Adipose tissue (tissue), 3 donors: ENCODE results near the gene MIB2. TPM values are rescaled to one million over a fixed set of nuclear protein-coding genes. Genes with fewer than 3 reads are reported as not detected.
"Not testable (repeated sequence)": the region's sequence is repeated elsewhere in the genome, so short reads cannot be mapped to it uniquely, and the experiment has no call there.

ENCODE experiments used
- H3K27ac ChIP-seq: one replicate; pipeline ENCODE4 v1.5.1; 2013; ENCODE audit warnings: low read depth, low read length
- WGBS, 3 donors: extraction: QIAGEN DNeasy Blood & Tissue Kit; methylation state at CpG; one replicate each; pipeline ENCODE4 v1.1.7; 2013; 5-methylcytosine and 5-hydroxymethylcytosine counted together
- polyA plus RNA-seq, 3 donors: library from polyadenylated mRNA; stranded (reverse); fragments of 200-250 nt; gene quantifications; one replicate each; pipeline ENCODE4 v1.2.3, GENCODE V29; 2013
- donor health status: healthy with polysubstance abuse.
- donor health status: Bipolar disorder and iron deficiency.
- donor health status: healthy.

Gene MIB2
- polyA plus RNA-seq, 3 donors, result 37.0 to 65.3 (median 41.8) TPM

DNA sequence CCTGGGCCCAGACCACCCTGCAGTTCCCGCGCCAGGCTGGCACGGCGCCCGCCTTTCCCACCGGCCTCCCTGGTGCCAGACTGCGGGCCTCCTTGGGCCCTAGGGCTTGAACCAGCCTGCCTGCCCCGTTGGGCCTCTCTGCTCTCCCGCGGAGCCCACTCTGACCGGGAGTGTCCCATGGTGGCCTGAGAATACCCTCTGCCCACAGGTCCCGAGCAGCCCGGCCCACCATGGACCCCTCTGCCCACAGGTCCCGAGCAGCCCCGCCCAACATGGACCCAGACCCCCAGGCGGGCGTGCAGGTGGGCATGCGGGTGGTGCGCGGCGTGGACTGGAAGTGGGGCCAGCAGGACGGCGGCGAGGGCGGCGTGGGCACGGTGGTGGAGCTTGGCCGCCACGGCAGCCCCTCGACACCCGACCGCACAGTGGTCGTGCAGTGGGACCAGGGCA lies 7.9 kb downstream of the MIB2 start:
- no peak overlapping the region for H3K27ac ChIP-seq
- WGBS, 3 donors, result 93 to 97% (median 95%) methylated on average over 30 to 33 of the region's 33 CpGs

DNA sequence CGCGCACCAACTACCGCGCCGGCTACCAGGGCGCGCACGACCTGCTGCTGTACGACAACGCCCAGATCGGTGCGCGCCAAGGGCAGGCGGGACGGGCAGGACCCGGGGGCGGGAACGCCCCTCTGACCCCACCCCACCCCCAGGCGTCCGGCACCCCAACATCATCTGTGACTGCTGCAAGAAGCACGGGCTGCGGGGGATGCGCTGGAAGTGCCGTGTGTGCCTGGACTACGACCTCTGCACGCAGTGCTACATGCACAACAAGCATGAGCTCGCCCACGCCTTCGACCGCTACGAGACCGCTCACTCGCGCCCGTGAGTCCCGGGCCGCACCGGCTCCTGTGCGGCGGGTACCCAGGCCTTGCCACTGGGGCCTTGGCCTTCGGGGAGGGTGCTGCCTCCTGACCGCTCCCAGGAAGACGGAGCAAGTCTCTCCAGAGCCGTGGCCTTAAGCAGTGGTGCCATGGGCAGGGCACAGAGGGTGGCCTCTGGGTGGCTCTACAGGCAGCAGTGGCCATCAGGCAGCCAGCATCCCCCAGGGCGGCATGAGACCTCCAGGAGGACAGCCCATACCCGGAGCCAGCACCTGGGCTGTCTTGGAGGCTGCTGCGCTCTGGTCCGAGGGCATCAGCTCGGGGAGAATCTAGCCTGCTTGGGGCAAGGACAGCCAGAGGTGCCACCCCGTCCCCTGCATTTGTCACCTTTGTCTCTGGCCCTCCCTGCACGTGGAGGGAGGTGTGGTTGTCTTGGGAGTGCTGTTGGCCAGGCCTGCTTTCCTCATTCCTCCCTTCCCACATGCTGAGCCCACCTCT lies 8.5 kb downstream of the MIB2 start:
- WGBS, 3 donors, result 92 to 95% (median 94%) methylated on average over 48 to 51 of the region's 51 CpGs

DNA sequence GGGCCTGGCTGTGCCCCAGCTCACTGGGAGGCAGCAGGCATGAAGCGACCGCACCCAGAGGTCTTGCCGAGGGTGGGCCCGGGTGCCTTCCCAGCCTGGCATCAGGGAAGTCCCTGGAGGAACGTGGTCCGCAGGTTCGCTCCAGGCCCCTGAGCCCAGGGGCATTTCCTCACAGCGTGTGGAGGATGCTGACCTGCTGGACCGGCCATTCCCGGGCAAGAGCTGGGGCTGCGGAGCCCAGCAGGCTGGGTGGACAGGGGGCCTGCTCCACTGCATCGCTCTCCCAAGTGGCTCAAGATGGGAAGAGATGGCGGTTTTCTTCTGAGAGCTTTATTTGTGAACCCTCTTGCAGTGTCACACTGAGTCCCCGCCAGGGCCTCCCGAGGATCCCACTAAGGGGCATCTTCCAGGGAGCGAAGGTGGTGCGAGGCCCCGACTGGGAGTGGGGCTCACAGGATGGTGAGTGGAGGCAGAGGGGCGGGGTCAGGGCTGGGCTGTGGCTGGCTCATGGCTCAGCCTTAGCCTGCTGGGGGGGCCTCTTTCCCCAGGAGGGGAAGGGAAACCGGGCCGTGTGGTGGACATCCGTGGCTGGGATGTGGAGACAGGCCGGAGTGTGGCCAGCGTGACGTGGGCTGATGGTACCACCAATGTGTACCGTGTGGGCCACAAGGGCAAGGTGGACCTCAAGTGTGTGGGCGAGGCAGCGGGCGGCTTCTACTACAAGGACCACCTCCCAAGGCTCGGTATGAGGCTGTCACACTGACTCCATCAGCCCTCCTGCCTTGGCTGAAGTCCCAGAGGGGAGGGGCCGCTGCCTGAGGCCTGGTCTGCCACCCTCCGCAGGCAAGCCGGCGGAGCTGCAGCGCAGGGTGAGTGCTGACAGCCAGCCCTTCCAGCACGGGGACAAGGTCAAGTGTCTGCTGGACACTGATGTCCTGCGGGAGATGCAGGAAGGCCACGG lies 9.4 kb downstream of the MIB2 start:
- no peak overlapping the region for H3K27ac ChIP-seq

More for the DNA sequence above, 8.5 kb downstream of the MIB2 start:
- no peak overlapping the region for H3K27ac ChIP-seq

DNA sequence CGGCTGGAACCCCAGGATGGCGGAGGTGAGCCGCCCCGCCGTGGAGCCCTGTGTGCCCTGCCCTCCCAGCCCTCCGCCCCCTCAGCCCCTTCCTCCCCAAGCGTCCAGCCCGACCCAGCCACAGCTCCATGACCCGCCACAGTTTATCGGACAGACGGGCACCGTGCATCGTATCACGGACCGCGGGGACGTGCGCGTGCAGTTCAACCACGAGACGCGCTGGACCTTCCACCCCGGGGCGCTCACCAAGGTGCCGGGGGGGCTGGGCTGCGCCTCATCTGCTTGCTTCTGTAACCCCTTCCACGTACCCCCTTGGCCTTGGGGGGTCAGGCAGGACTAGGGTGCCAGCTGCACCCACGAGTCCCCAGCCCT lies 10.1 kb downstream of the MIB2 start:
- no peak overlapping the region for H3K27ac ChIP-seq
- 92 to 95% (median 92%) methylated on average over 25 to 28 of the region's 28 CpGs for WGBS, 3 donors

More for the DNA sequence above, 9.4 kb downstream of the MIB2 start:
- 84 to 87% (median 85%) methylated on average over 37 to 38 of the region's 38 CpGs for WGBS, 3 donors

DNA sequence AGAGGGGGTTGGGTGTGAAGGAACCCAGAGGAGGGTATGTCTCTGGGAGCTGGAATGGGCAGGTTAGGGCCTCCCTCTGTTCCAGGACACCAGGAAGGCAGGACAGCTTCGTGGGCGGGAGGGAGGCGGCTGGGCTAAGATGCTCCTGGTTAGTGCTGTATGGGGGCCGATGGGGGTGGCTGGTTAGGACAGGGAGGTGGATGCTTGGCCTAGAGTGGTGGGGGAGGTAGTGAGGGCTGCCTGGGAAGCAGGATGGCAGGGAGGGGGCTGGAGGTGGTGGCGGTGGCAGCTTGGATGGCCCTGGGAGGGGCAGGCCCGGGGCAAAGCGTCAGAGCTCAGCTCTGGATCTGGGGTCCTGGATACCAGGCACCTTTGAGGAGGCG lies 10.5 kb downstream of the MIB2 start:
- no peak overlapping the region for H3K27ac ChIP-seq
- WGBS, 3 donors, result 90 to 95% (median 92%) methylated on average over 7 to 8 of the region's 8 CpGs

DNA sequence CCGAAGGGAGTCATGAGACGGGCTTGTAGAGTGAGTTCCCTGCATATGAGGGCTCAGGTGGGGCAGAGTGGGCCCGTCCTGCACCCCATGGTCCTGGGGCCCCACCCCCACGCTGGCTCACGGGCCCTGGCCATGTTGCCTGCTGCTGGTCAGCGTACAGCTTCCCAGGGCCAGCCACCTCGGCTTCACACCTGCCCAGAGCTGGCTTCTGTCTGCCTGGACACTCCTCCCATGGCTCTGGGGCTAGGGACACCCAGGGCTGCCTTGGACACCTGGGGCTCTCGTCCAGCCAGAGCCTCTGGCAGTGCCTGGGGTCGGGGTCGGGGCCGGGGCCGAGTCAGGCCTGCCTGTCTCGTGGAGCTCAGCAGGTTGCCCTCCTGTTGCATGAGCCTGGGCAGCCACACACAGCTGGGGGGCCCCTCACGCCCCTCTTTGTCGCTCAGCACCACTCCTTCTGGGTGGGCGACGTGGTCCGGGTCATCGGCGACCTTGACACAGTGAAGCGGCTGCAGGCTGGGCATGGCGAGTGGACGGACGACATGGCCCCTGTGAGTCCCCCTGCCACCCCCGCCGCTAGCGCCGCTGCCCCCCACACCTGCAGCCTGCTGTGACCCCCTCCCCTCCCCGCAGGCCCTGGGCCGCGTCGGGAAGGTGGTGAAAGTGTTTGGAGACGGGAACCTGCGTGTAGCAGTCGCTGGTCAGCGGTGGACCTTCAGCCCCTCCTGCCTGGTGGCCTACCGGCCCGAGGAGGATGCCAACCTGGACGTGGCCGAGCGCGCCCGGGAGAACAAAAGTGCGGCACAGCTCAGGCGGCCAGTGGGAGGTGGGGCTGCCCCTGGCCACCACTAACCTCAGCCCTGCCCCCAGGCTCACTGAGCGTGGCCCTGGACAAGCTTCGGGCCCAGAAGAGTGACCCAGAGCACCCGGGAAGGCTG lies 11.2 kb downstream of the MIB2 start:
- WGBS, 3 donors, result 95 to 96% (median 96%) methylated on average over 46 to 48 of the region's 48 CpGs
- H3K27ac ChIP-seq, result no peak overlapping the region

DNA sequence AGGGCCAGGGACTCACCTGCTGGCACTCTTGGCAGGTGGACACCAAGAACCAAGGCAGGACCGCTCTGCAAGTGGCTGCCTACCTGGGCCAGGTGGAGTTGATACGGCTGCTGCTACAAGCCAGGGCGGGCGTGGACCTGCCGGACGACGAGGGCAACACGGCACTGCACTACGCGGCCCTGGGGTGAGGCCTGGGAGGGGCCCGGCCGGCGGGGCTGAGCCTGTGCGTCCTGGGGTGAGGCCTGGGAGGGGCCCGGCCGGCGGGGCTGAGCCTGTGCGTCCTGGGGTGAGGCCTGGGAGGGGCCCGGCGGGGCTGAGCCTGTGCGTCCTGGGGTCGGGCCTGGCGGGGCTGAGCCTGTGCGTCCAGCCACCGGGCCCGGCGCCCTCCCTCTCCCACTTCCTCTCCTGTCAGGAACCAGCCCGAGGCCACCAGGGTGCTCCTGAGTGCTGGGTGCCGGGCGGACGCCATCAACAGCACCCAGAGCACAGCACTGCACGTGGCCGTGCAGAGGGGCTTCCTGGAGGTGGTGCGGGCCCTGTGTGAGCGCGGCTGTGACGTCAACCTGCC lies 12.0 kb downstream of the MIB2 start:
- 70 to 84% (median 78%) methylated on average over 28 to 37 of the region's 37 CpGs for WGBS, 3 donors
- H3K27ac ChIP-seq, result no peak overlapping the region

DNA sequence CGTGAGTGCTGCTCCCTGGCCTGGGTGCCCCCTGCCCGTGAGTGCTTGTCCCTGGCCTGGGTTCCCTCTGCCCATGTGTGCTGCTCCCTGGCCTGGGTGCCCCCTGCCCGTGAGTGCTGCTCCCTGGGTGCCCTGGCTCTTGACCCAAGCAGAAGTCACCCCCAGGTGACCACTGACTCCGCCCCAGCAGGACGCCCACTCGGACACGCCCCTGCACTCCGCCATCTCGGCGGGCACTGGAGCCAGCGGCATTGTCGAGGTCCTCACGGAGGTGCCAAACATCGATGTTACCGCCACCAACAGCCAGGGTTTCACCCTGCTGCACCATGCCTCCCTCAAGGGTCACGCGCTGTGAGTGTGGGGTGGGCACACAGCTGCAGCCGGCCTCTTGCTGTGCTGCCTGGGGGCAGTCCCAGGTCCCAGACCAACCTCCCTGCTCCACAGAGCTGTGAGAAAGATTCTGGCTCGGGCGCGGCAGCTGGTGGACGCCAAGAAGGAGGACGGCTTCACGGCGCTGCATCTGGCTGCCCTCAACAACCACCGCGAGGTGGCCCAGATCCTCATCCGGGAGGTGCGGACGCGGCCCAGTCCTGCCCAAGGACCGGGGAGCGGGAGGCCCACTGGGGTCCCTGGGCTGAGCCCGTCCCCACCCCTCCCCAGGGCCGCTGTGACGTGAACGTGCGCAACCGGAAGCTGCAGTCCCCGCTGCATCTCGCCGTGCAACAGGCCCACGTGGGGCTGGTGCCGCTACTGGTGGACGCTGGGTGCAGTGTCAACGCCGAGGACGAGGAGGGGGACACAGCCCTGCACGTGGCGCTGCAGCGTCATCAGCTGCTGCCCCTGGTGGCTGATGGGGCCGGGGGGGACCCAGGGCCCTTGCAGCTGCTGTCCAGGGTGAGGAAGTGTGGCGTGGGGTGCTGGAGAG lies 12.8 kb downstream of the MIB2 start:
- WGBS, 3 donors, result 93 to 95% (median 93%) methylated on average over 50 to 53 of the region's 53 CpGs
- no peak overlapping the region for H3K27ac ChIP-seq

DNA sequence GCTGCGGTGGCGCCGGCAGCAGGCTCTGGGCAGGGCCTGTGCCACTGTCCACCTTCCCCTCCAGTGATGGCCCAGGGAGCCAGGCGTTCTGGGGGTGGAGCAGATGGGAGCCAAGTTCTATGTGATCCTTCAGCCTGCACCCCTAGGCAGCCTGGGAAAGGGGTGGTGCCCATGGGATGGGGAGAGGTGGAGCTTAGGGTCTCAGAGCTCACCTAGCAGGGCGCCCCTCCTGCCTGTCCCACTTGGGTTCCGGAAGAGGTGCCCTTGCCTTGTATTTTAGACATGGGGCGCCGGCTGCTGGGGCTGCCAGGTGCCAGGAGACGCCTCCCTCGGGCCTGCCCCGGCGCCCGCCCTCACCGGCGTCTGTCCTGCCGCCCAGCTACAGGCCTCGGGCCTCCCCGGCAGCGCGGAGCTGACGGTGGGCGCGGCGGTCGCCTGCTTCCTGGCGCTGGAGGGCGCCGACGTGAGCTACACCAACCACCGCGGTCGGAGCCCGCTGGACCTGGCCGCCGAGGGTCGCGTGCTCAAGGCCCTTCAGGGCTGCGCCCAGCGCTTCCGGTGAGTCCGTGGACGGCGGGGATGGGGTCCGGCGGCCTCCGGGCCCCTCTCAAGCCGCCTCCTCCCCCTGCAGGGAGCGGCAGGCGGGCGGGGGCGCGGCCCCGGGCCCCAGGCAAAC lies 13.6 kb downstream of the MIB2 start:
- WGBS, 3 donors, result 51 to 81% (median 60%) methylated on average over 47 to 53 of the region's 53 CpGs
- H3K27ac ChIP-seq, result no peak overlapping the region

DNA sequence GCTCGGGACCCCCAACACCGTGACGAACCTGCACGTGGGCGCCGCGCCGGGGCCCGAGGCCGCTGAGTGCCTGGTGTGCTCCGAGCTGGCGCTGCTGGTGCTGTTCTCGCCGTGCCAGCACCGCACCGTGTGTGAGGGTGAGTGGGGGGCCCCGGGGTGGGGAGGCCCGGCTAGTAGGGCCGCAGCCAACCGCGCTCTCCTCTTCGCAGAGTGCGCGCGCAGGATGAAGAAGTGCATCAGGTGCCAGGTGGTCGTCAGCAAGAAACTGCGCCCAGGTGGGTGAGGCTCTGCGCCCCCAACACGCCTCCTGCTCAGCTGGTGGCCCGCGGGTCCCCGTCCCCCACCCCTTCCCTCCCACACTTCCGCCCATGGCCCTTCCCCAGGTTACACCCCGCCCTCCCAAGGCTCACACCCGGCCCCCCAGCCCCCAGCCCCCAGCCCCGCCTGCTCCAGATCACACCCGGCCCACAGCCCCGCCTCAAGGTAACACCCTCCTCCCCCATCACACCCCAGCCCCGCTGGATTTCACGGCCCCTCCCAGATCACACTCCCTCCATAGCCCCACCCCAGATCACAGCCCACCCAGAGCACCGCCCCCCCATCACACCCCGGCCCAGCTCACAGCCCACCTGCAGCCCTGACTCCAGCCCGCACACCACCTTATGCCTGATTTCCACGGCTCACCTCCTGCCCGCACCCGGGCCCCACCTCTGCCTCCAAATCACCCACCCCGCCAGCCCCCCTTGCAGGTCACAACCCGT lies 14.3 kb downstream of the MIB2 start:
- WGBS, 3 donors, result 49 to 72% (median 58%) methylated on average over 31 to 46 of the region's 48 CpGs
- no peak overlapping the region for H3K27ac ChIP-seq

DNA sequence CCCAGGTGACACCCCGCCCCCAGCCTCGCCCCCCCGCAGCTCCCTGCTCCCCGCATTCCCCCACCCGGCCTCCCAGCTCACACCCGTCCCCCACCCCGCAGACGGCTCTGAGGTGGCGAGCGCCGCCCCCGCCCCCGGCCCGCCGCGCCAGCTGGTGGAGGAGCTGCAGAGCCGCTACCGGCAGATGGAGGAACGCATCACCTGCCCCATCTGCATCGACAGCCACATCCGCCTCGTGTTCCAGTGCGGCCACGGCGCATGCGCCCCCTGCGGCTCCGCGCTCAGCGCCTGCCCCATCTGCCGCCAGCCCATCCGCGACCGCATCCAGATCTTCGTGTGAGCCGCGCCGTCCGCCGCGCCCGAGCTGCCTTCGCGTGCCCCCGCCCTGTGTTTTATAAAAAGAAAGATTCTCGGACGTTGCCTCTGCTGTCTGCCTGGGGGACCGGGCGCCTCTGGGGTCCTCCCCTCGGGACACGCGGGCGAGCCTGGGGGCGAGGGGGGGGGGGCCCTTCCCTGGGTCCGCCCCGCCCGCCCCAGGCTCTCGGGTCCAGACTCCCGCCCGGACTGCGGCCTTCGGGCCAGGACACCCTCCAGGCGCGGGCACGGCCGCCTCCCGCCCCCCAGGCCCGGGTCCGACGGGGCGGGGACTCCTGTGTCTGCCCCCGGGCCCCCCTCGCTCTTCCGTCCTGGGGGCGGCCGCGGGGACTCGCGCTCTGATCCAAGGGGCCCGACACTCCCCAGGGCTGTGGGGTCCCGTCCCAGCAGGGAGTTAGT lies 15.1 kb downstream of the MIB2 start:
- no peak overlapping the region for H3K27ac ChIP-seq
- WGBS, 3 donors, result 8 to 60% (median 14%) methylated on average over 56 to 79 of the region's 81 CpGs

DNA sequence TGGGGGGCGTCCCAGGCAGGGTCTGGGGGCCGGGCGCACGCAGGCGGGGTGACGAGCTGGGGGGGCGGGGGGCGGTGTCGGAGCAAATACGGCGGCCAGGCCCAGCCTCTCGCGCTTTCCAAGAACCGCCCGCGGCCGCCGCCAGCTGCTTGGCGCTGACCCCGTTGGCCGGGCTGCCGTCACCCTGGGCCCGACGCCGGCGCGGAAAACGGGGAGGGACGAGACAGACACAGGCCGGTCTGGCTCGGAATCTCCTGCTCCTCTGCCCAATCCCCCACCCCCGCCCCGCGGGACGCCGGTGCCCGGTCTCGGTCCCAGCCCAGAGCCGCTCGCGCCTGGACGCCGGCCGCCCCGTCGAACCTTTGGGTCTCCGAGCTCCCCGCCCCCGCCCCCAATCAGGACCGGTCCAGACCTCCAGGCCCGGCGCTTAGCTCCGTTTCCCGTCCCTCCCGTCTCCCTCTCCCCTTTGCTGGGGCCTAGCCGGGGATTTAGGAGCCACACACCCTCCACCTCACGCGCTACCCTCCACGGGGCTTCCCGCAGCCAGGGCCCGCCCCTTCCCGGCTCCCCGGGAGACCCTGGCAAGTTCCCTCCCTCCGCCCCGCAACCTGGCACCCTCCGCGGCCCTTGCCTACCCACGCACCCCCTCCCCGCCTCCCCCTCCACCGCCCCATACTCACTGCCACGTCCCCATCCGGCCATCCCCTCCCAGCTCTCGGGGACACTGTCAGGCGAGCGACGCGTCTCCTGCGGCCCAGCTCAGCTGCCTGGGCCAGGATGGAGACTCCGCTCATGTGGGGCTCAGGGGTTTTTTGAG lies 15.9 kb downstream of the MIB2 start:
- 5 to 13% (median 7%) methylated on average over 39 to 78 of the region's 79 CpGs for WGBS, 3 donors

DNA sequence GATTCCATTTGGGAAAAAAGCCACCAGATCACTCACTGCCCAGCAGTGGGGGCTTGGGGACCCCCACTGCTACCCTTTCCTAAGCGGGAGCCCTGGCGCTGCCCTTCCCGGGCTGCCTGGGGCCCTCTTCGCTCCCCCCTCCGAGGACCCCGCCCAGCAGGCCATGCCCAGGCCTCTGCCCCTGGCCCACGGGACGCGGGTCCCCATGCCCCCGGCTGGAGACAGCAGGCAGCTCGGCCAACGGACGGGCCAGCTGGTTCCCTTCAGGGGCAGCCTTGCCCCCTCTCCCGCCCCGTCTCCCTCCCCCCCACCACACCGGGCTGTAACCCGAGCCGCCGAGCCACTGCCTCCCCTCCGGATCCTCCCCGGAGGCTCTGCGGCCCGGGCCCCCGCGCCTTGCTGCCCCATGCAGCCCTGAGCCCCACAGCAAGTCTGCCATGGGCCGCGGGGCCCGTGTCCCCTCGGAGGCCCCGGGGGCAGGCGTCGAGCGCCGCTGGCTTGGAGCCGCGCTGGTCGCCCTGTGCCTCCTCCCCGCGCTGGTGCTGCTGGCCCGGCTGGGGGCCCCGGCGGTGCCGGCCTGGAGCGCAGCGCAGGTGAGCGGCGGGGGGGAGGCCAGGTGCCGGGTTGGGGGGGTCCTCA lies 16.6 kb downstream of the MIB2 start, which contains the start of gene MMP23B:
Gene MMP23B, plus strand, starts transcription at position 392 of the 639 bp plus-strand sequence. Its CDS starts 46 bp downstream, at position 438.
- WGBS, 3 donors, result 2 to 7% (median 5%) methylated on average over 31 to 48 of the region's 48 CpGs
- H3K27ac ChIP-seq, result no peak within 1 kb of the TSS

More for the DNA sequence above, 15.9 kb downstream of the MIB2 start:
- H3K27ac ChIP-seq, result no peak overlapping the region

DNA sequence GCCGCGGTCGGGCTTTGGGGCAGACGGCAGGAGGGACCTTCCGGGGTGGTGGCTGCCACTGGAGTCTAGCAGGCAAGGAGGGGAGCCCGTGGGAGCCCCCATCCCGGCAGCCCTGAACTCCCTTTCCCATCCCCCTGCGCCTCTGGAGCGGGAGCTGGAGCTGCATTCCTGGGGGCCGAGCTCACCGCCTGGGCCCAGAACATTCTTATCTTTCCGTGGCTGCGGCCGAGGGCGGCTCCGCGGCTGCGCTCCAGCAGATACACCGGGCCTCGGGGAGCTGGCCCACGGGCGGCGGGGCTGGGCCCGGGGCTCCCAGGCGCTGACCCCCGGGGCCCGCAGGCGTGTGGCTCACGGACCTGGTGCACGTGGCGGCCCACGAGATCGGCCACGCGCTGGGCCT lies 18.1 kb downstream of the MIB2 start:
- WGBS, 3 donors, result no CpG with 5 or more reads among the region's 35 CpGs
- not testable (repeated sequence) for H3K27ac ChIP-seq
